NCI-H2196 (cell line): ENCODE measurements around the gene EPHB1.

Experiments used
- DNase-seq: peaks from one replicate; lab custom pipeline; 2025; ENCODE audit not compliant: unreplicated experiment; lab: John Stamatoyannopoulos, UW

Gene EPHB1

GRCh38 chr3:135148398-135149020 is 353.4 kb downstream of the EPHB1 start:
- DNase-seq = no peak

- no peak for DNase-seq
These were observed 354.9 kb downstream of the EPHB1 start for GRCh38 chr3:135149707-135150681.

- no peak for DNase-seq
These were observed 359.1 kb downstream of the EPHB1 start for GRCh38 chr3:135154186-135154585.

- DNase-seq = no peak
These were observed 360.2 kb downstream of the EPHB1 start for GRCh38 chr3:135155228-135155627.

GRCh38 chr3:135155791-135156190 is 360.7 kb downstream of the EPHB1 start:
- DNase-seq = no peak

- no peak for DNase-seq
These were observed 362.1 kb downstream of the EPHB1 start for GRCh38 chr3:135157045-135157740.

GRCh38 chr3:135158520-135158919 is 363.5 kb downstream of the EPHB1 start:
- no peak for DNase-seq

- no peak for DNase-seq
These were observed 364.7 kb downstream of the EPHB1 start for GRCh38 chr3:135159681-135160247.

- DNase-seq = no peak
These were observed 366.4 kb downstream of the EPHB1 start for GRCh38 chr3:135161425-135161824.

GRCh38 chr3:135163701-135164100 is 368.6 kb downstream of the EPHB1 start:
- DNase-seq = no peak

- DNase-seq = no peak
These were observed 370.2 kb downstream of the EPHB1 start for GRCh38 chr3:135165260-135165659.

GRCh38 chr3:135166266-135166825 is 371.3 kb downstream of the EPHB1 start:
- DNase-seq = no peak

- no peak for DNase-seq
These were observed 373.8 kb downstream of the EPHB1 start for GRCh38 chr3:135168822-135169221.

- no peak for DNase-seq
These were observed 374.6 kb downstream of the EPHB1 start for GRCh38 chr3:135169651-135170050.

GRCh38 chr3:135170732-135171131 is 375.7 kb downstream of the EPHB1 start:
- no peak for DNase-seq

- DNase-seq = no peak
These were observed 377.3 kb downstream of the EPHB1 start for GRCh38 chr3:135172191-135172869.

GRCh38 chr3:135175728-135176277 is 380.7 kb downstream of the EPHB1 start:
- no peak for DNase-seq

- DNase-seq = no peak
These were observed 381.8 kb downstream of the EPHB1 start for GRCh38 chr3:135176881-135177280.

GRCh38 chr3:135178566-135178965 is 383.5 kb downstream of the EPHB1 start:
- DNase-seq = no peak

GRCh38 chr3:135181408-135181807 is 386.3 kb downstream of the EPHB1 start:
- DNase-seq = no peak
